ENCODE data around the gene ZBTB7A. TPM values are rescaled to one million over a fixed set of nuclear protein-coding genes. Genes with fewer than 3 reads are reported as not detected.
"Not testable (repeated sequence)": the region's sequence is repeated elsewhere in the genome, so short reads cannot be mapped to it uniquely, and the experiment has no call there.

Gene ZBTB7A
- total and polyA plus RNA-seq, 8 donors = 7.1 to 49.5 (median 11.4) TPM

DNA sequence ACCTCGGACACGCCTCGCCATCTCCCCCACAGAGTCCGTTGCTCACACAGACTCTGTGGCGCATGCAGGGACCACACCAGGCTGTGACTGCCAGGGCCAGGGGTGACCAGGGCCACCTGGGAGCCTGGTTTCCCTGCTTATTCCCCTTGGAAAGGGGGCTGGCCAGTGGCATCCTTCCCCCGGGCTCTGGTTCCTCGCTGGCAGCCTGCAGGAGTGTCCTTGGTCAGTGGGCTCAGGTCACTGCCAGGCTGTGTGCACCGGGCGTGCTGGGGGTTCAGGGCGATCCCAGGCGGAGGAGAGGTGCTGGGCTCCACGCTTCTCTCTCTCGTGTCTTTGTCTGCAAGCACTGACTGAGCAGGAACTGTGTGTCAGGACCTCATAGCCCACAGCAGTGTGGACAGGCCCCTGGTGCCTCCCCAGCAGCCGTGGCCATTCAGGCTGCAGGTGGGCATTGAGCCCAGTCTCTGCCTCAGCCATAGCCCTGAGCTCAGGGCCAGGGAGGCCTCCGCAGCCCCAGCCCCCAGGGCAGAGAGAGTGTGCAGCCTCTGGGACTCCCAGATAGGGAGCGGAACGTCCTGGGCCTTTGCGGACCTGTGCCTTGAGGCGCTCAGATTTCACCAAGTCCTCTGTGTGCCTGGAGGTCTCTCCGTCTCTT is 52.7 kb downstream of the ZBTB7A start:
- Histone ChIP-seq H3K4me3 (no peak overlapping the region), H3K4me1 (peaks cover 5 to 37% of the 10 kb centered on the region in 2 donors), H3K27me3 (no peaks in the 10 kb centered on the region), H3K27ac (no peak overlapping the region), H3K36me3 (peaks cover 0 to 69% of the 10 kb centered on the region in 2 donors), H3K9me3 (no peaks in the 10 kb centered on the region)
- TF ChIP-seq, protein P1, sequence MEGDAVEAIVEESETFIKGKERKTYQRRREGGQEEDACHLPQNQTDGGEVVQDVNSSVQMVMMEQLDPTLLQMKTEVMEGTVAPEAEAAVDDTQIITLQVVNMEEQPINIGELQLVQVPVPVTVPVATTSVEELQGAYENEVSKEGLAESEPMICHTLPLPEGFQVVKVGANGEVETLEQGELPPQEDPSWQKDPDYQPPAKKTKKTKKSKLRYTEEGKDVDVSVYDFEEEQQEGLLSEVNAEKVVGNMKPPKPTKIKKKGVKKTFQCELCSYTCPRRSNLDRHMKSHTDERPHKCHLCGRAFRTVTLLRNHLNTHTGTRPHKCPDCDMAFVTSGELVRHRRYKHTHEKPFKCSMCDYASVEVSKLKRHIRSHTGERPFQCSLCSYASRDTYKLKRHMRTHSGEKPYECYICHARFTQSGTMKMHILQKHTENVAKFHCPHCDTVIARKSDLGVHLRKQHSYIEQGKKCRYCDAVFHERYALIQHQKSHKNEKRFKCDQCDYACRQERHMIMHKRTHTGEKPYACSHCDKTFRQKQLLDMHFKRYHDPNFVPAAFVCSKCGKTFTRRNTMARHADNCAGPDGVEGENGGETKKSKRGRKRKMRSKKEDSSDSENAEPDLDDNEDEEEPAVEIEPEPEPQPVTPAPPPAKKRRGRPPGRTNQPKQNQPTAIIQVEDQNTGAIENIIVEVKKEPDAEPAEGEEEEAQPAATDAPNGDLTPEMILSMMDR (IDR thresholded peaks at IDR 0.05) = no peak
- DNase-seq = no peak
- no peak for ATAC-seq
- intact Hi-C loops (cut with DNase I) = no loop called here

DNA sequence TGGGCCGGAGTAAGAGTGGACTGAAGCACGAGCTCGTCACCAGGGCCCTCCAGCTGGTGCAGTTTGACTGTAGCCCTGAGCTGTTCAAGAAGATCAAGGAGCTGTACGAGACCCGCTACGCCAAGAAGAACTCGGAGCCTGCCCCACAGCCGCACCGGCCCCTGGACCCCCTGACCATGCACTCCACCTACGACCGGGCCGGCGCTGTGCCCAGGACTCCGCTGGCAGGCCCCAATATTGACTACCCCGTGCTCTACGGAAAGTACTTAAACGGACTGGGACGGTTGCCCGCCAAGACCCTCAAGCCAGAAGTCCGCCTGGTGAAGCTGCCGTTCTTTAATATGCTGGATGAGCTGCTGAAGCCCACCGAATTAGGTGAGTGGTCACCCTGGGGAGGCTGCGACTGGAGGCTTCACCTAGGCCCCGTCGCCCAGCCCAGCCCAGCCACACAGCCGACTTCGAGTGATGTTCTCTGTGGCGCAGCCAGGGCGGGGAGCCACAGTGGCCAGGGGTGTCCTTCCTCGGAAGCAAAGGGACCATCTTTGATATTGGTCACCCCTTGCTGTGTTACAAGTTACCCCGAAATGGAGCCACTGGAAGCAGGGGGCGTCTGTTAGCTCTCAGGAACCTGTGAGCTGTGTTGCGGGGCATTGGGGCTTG is 53.6 kb downstream of the ZBTB7A start:
- DNase-seq (no peak), ATAC-seq (no peak)
- H3K36me3 ChIP-seq = peaks cover 0 to 60% of the 10 kb centered on the region in 2 donors
- H3K27me3 ChIP-seq = no peaks in the 10 kb centered on the region
- H3K27ac ChIP-seq = no peak overlapping the region
- H3K4me1 ChIP-seq = peaks cover 11 to 46% of the 10 kb centered on the region in 2 donors
- H3K4me3 ChIP-seq = no peak overlapping the region
- TF ChIP-seq, protein P1 (IDR thresholded peaks at IDR 0.05) = no peak
- no peaks in the 10 kb centered on the region for H3K9me3 ChIP-seq
- intact Hi-C loops (cut with DNase I) = no loop called here

DNA sequence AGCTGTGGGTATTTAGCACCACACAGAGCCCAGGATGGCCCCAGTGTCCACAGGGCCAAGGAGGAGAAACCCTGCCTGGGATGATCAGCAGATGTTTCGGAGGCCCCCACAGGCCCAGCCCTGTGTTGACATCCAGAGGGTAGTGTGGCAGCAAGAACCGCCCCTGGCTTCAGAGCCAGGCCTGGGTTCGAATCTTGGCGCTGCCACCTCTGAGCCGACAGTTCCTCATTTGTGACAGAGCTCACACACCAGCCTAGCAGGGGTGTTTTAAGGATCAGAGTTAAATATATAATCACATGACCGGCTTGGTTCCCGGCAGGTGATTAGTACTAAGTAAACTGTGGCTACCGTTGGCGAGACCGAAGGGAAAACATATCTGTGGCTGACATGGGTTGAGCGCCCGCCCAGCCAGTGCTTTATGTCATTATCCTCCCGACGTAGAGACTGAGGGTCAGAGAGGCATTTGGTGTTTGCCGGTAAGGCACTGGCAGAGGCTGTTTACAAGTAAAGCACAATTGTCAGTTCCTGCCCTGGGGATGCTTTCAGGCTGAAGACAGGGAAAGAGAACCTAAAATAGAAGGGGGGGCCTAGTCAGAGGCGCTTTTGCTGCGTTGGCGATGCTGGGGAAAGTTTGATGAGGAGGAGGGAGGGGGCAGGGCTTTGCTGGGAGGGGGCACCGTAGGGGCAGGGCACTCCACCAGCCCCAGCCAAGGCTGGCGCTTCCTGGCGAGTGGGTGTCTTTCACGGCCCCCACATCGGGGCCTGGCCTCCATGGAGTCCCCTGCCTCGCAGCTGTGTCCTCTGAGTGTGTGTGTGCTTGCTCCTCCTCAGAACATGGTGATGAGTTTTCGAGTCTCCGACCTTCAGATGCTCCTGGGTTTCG is 54.4 kb downstream of the ZBTB7A start:
- intact Hi-C loops (cut with DNase I) = no loop called here
- Histone ChIP-seq H3K27me3 (no peaks in the 10 kb centered on the region), H3K9me3 (no peaks in the 10 kb centered on the region), H3K4me1 (peaks cover 11 to 48% of the 10 kb centered on the region in 2 donors), H3K36me3 (peaks cover 0 to 58% of the 10 kb centered on the region in 2 donors), H3K27ac (no peak overlapping the region), H3K4me3 (no peak overlapping the region)
- ATAC-seq = peak; percentile 24
- TF ChIP-seq, protein P1 (IDR thresholded peaks at IDR 0.05) = no peak
- DNase-seq = no peak

DNA sequence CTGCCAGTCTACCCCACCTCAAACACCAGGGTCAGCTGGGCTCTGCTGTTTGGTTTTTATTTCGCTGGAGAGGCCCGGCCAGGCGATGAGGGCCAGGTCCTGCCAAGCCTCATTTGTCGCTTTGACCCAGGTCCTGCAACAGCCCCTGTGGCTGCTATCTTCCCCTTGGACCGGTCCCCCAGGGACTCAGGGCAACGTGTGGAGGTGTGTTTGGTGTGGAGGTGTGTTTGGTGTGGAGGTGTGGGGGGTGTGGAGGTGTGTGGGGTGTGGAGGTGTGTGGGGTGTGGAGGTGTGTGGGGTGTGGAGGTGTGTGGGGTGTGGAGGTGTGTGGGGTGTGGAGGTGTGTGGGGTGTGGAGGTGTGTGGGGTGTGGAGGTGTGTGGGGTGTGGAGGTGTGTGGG is 55.3 kb downstream of the ZBTB7A start:
- DNase-seq; intact Hi-C loops (cut with DNase I); H3K4me3 ChIP-seq; H3K27ac ChIP-seq; ATAC-seq; H3K27me3 ChIP-seq; H3K9me3 ChIP-seq: not testable (repeated sequence)
- Histone ChIP-seq H3K36me3 (peaks cover 0 to 49% of the 10 kb centered on the region in 2 donors), H3K4me1 (peaks cover 11 to 55% of the 10 kb centered on the region in 2 donors)

DNA sequence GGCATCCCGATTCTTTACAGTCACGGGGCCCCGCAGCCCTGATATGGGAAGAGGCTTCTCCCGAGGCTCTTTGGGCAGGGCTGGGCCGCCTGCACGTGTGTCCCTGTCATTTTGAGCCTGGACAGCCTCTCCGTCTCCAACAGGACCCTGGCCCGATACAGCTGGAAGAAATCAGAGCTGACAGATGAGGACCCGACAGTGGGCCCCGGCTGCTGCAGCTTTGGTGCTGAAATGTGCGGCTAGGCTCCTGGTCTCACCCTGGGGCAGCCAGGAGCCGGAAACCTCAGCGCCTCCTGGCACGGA is 55.9 kb downstream of the ZBTB7A start:
- H3K27ac ChIP-seq = no peak overlapping the region
- DNase-seq (no peak), ATAC-seq (no peak)
- no peaks in the 10 kb centered on the region for H3K27me3 ChIP-seq
- peaks cover 0 to 42% of the 10 kb centered on the region in 2 donors for H3K36me3 ChIP-seq
- intact Hi-C loops (cut with DNase I) = no loop called here
- peaks cover 11 to 58% of the 10 kb centered on the region in 2 donors for H3K4me1 ChIP-seq
- no peaks in the 10 kb centered on the region for H3K9me3 ChIP-seq
- H3K4me3 ChIP-seq = no peak overlapping the region
- TF ChIP-seq, protein P1 (IDR thresholded peaks at IDR 0.05) = no peak
